CD14-positive monocyte (primary cell): ENCODE data around the gene ECEL1. TPM values are rescaled to one million over a fixed set of nuclear protein-coding genes. Genes with fewer than 3 reads are reported as not detected.
A peak's percentile ranks its signal among the peaks of the same experiment; 100 is the strongest.

Source experiments
- DNase-seq, 3 donors: peaks; one replicate each; pipeline ENCODE4 v3.0.0-alpha.2; 2011 to 2022
- H2AFZ ChIP-seq: 2 replicates; pipeline ENCODE4 v1.6.0; 2012; ENCODE audit warnings: mild to moderate bottlenecking, low read depth, low read length, inconsistent platforms; ENCODE audit not compliant: insufficient read depth, poor library complexity, severe bottlenecking
- H3K27ac ChIP-seq, 2 donors: 1 replicate in 1 of 2; 2 replicates in 1 of 2; pipeline ENCODE4 v1.5.1; 2012 to 2013; ENCODE audit warnings: low read length in 2 of 2, control low read depth in 1 of 2, inconsistent platforms in 1 of 2, low read depth in 1 of 2, mild to moderate bottlenecking in 1 of 2
- H3K27me3 ChIP-seq, 2 donors: one replicate each; pipeline versions ENCODE4 v1.6.0 to v1.6.1; 2011 to 2013; ENCODE audit warnings: low read length in 2 of 2; ENCODE audit not compliant: control insufficient read depth in 2 of 2, insufficient read depth in 2 of 2
- H3K36me3 ChIP-seq, 2 donors: replicated peaks in 1 of 2; 1 replicate in 1 of 2; 2 replicates in 1 of 2; pipeline versions ENCODE4 v1.5.1 to v1.6.1; 2012 to 2013; ENCODE audit warnings: low read length in 2 of 2, control low read depth in 1 of 2, inconsistent platforms in 1 of 2, mild to moderate bottlenecking in 1 of 2; ENCODE audit not compliant: insufficient read depth in 2 of 2, control insufficient read depth in 1 of 2
- H3K4me1 ChIP-seq, 2 donors: 1 replicate in 1 of 2; 2 replicates in 1 of 2; pipeline versions ENCODE4 v1.5.1 to v1.6.1; 2012 to 2013; ENCODE audit warnings: low read length in 2 of 2, control low read depth in 1 of 2, inconsistent platforms in 1 of 2, mild to moderate bottlenecking in 1 of 2, moderate library complexity in 1 of 2; ENCODE audit not compliant: insufficient read depth in 2 of 2, control insufficient read depth in 1 of 2
- H3K4me2 ChIP-seq: replicated peaks from 2 replicates; pipeline ENCODE3; 2012; ENCODE audit warnings: low read length, moderate library complexity, mild to moderate bottlenecking; ENCODE audit not compliant: poor library complexity, severe bottlenecking; ENCODE audit errors: extremely low read depth
- H3K4me3 ChIP-seq, 3 experiments: fragments of 200-600 bp in 1 of 3; sonication (generic) in 1 of 3; replicated peaks in 1 of 3; 1 replicate in 2 of 3; 2 replicates in 1 of 3; pipeline ENCODE4 v1.5.1; 2011 to 2013; ENCODE audit warnings: low read length in 3 of 3, mild to moderate bottlenecking in 3 of 3, control low read depth in 2 of 3, low read depth in 2 of 3, inconsistent platforms in 1 of 3, moderate library complexity in 1 of 3
- H3K79me2 ChIP-seq: 2 replicates; pipeline ENCODE4 v1.6.0; 2012; ENCODE audit warnings: mild to moderate bottlenecking, control low read depth, inconsistent platforms, low read length, moderate library complexity; ENCODE audit not compliant: insufficient read depth
- H3K9ac ChIP-seq: 2 replicates; pipeline ENCODE4 v1.6.0; 2017; ENCODE audit warnings: low read length, mild to moderate bottlenecking; ENCODE audit not compliant: insufficient read depth, poor library complexity, severe bottlenecking
- H3K9me3 ChIP-seq, 2 donors: replicated peaks in 1 of 2; 1 replicate in 1 of 2; 2 replicates in 1 of 2; pipeline versions ENCODE4 v1.5.1 to v1.6.1; 2012 to 2013; ENCODE audit warnings: low read length in 2 of 2, control low read depth in 1 of 2; ENCODE audit not compliant: control insufficient read depth in 1 of 2, insufficient read depth in 1 of 2
- H4K20me1 ChIP-seq: 2 replicates; pipeline ENCODE4 v1.6.0; 2012; ENCODE audit warnings: mild to moderate bottlenecking, low read length, control low read depth, moderate library complexity; ENCODE audit not compliant: insufficient read depth
- H3K27ac Mint-ChIP-seq, 7 donors: one replicate each; pipeline ENCODE4 v1.8.0; 2020; ENCODE audit warnings: mild to moderate bottlenecking in 7 of 7, mixed read lengths in 7 of 7, moderate library complexity in 6 of 7, inconsistent platforms in 2 of 7
- H3K27me3 Mint-ChIP-seq, 3 donors: one replicate each; pipeline ENCODE4 v1.8.0; 2021 to 2022; ENCODE audit warnings: low read depth in 3 of 3, mild to moderate bottlenecking in 3 of 3, mixed read lengths in 3 of 3, moderate library complexity in 3 of 3, inconsistent platforms in 1 of 3
- H3K36me3 Mint-ChIP-seq, 2 donors: one replicate each; pipeline ENCODE4 v1.8.0; 2020; ENCODE audit warnings: mixed read lengths in 2 of 2, inconsistent platforms in 1 of 2, mild to moderate bottlenecking in 1 of 2
- H3K4me1 Mint-ChIP-seq: one replicate; pipeline ENCODE4 v1.8.0; 2020; ENCODE audit warnings: mild to moderate bottlenecking, mixed read lengths
- H3K4me3 Mint-ChIP-seq, 2 donors: one replicate each; pipeline ENCODE4 v1.8.0; 2020; ENCODE audit warnings: mild to moderate bottlenecking in 2 of 2, mixed read lengths in 2 of 2, moderate library complexity in 1 of 2
- H3K9me3 Mint-ChIP-seq, 7 donors: one replicate each; pipeline ENCODE4 v1.8.0; 2020 to 2022; ENCODE audit warnings: mixed read lengths in 7 of 7, mild to moderate bottlenecking in 6 of 7, moderate library complexity in 6 of 7, inconsistent platforms in 2 of 7
- WGBS: methylation state at CpG from one replicate; pipeline ENCODE4 v1.1.5; 2013; ENCODE audit warnings: missing lambda C conversion rate; ENCODE audit not compliant: insufficient coverage; 5-methylcytosine and 5-hydroxymethylcytosine counted together
- intact Hi-C, 2 donors: fragments of 100-400 bp; cut with micrococcal nuclease; formaldehyde crosslinking; loops; one replicate each; pipeline versions ENCODE4 v1.15.0 to v1.15.1; 2023
- polyA plus RNA-seq, 3 donors: library from polyadenylated mRNA; depleted of rRNA in 1 of 3; unstranded in 2 of 3; stranded (reverse) in 1 of 3; fragments of 300-500 nt in 2 of 3; fragments of >200 nt in 1 of 3; fragmentation: Illumina TruSeq in 2 of 3; gene quantifications; 1 replicate in 2 of 3; 2 replicates in 1 of 3; pipeline ENCODE4 v1.2.3, GENCODE V29; 2012 to 2021
- TF ChIP-seq, protein P1 (sequence below): fragments of 200-600 bp; IDR thresholded peaks from one replicate; pipeline ENCODE4 v1.8.0; 2022; ENCODE audit warnings: antibody characterized with exemption, mild to moderate bottlenecking

ECEL1 gene
- polyA plus RNA-seq, 3 donors: not detected

DNA sequence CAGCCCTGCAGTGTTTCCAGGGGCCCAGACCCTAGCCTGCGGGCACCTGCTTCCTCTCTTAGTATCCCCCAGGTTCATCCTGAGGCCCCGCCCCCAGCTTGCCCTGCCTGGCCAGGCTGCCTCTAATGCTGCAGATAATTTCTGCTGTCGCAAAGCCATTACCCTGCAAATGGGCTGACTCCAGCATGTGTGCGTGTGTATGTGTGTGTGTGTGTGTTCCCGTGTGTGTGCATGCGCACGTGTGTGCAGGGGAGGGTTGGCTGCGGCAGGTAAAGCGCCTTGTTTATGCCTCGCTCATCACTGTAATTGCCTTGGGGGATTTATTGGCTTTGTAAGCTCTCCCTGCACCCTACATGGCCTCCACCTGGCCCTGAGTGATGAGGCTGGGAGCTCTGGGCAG lies 25.0 kb upstream of the ECEL1 start:
- Mint-ChIP-seq H3K4me1 (no peaks in the 10 kb centered on the region), H3K36me3 (no peaks in the 10 kb centered on the region), H3K27ac (peak overlapping the region in 1 of 7 donors; percentile 50), H3K4me3 (no peak overlapping the region), H3K27me3 (peaks cover 7 to 16% (median 13%) of the 10 kb centered on the region in 3 donors), H3K9me3 (peaks cover 0 to 4% (median 0%) of the 10 kb centered on the region in 7 donors)
- H3K36me3 ChIP-seq: no peaks in the 10 kb centered on the region
- no peak overlapping the region for H2AFZ ChIP-seq
- no peaks in the 10 kb centered on the region for H3K27me3 ChIP-seq
- no peak overlapping the region for H3K9ac ChIP-seq
- no peaks in the 10 kb centered on the region for H3K4me1 ChIP-seq
- H4K20me1 ChIP-seq: no peaks in the 10 kb centered on the region
- H3K4me2 ChIP-seq: no peak overlapping the region
- no peak overlapping the region for H3K27ac ChIP-seq
- no peaks in the 10 kb centered on the region for H3K9me3 ChIP-seq
- intact Hi-C loops: no loop called here
- H3K4me3 ChIP-seq: no peak overlapping the region
- H3K79me2 ChIP-seq: no peaks in the 10 kb centered on the region
- DNase-seq: no peak
- WGBS: 93% methylated on average over 3 of the region's 10 CpGs
- TF ChIP-seq, protein P1, sequence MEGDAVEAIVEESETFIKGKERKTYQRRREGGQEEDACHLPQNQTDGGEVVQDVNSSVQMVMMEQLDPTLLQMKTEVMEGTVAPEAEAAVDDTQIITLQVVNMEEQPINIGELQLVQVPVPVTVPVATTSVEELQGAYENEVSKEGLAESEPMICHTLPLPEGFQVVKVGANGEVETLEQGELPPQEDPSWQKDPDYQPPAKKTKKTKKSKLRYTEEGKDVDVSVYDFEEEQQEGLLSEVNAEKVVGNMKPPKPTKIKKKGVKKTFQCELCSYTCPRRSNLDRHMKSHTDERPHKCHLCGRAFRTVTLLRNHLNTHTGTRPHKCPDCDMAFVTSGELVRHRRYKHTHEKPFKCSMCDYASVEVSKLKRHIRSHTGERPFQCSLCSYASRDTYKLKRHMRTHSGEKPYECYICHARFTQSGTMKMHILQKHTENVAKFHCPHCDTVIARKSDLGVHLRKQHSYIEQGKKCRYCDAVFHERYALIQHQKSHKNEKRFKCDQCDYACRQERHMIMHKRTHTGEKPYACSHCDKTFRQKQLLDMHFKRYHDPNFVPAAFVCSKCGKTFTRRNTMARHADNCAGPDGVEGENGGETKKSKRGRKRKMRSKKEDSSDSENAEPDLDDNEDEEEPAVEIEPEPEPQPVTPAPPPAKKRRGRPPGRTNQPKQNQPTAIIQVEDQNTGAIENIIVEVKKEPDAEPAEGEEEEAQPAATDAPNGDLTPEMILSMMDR: no peak

DNA sequence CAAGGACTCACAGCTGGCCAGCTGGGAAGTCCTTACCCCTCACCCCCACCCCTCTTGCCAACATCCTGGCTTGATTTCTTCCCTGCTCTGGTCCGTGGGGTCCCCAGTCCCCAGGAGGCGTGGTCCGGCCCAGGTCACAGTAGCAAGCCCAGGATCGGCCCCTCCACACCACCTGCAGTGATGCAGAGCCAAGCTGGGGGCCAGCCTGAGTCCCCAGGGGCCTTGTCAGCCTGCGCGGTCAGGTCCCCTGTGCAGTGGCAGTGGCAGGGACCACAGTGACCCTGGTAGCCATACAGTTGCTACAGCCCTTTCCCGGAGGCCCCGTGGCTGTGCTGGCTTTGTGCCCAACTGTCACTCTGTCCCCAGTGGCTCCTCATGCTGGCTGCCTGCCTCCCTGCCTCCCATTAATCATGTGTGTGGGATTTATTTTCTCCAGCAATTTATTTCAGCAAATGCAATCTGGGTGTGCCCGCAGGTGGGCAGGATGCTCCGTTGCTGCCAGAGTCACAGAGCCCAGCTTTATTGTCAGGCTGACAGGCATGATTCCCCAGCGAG lies 23.8 kb upstream of the ECEL1 start:
- Histone ChIP-seq H4K20me1 (no peaks in the 10 kb centered on the region), H3K27me3 (no peaks in the 10 kb centered on the region), H3K9ac (no peak overlapping the region), H3K9me3 (no peaks in the 10 kb centered on the region), H2AFZ (no peak overlapping the region), H3K27ac (no peak overlapping the region), H3K36me3 (no peaks in the 10 kb centered on the region), H3K4me1 (no peaks in the 10 kb centered on the region), H3K79me2 (no peaks in the 10 kb centered on the region), H3K4me3 (no peak overlapping the region), H3K4me2 (no peak overlapping the region)
- Mint-ChIP-seq H3K9me3 (peaks cover 0 to 4% (median 0%) of the 10 kb centered on the region in 7 donors), H3K27me3 (peaks cover 7 to 20% (median 17%) of the 10 kb centered on the region in 3 donors), H3K4me3 (no peak overlapping the region), H3K36me3 (no peaks in the 10 kb centered on the region), H3K4me1 (no peaks in the 10 kb centered on the region), H3K27ac (no peak overlapping the region)
- intact Hi-C loops: no loop called here
- TF ChIP-seq, protein P1: no peak
- 83% methylated on average over 10 of the region's 11 CpGs for WGBS
- no peak for DNase-seq
